ENCODE measurements around the gene ZNF783.
"Not testable (repeated sequence)": the region's sequence is repeated elsewhere in the genome, so short reads cannot be mapped to it uniquely, and the experiment has no call there.

Gene ZNF783

DNA sequence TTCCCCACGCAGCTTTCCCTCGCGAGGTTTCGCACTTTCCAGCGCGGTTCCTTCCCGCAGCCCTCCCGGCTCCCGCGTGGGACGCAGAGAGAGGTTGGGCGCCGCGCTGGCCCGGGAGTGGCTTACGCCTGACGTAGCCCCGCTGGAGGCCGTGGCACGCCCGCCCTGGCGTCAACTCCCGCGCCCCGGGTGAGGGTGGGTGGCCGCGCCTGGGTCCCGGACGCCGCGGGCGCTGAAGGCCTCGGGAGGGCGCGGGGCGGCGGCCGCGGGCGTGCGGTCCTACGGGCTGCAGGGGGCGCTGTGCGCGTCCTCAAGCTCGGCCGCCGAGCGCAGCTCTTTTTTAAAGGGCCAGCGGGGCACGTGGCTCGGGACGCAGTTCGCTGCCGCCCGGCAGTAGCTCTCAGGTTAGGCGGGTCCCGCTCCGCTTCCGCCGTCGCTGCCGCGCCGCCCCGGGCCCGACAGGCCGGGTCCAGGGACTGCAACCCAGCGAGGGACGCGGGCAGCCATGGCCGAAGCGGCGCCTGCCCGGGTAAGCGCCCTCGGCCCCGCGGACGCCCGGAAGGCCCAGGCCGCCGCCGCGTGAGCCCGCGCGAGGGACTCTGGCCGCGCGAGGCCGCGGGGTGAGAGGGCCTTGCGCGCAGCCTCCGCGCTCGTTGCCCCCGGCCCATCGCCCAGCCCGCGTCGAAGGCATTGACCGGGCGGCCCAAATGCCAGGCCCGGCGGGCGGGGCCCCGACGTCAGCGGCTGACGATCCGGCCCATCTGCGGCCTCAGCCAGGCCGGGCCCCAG lies at the start of gene ZNF783:
TSS of gene ZNF783 (plus strand) at position 368 of the 789 bp plus-strand sequence. CDS start at position 506, 138 bp downstream.
- in situ Hi-C loops (cut with HindIII; ENCODE audit: low sequenced_read_pairs), result no loop called here

GRCh38 chr7:149214020-149214720 lies 47.8 kb upstream of the ZNF783 start:
- in situ Hi-C loops (cut with HindIII; ENCODE audit: low sequenced_read_pairs), result no loop called here

DNA sequence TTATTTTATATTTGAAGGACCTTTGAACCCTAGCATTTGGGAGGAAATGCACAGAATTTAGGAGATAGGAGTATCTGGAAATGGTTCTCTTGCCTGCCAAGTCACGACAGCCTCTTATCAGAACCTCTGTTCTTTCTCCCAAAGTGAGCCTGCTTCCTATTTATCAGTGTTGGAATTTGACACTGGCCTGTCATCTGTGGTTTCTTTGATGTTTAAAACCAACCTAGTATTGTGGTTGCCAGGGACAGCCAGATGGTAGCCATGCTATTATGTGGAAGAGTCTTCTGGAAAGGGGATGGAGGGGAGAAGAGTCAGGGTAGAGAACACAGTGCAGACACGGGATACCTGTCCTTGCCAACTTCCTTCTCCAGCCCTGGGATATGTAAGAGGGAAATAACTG lies 45.6 kb upstream of the ZNF783 start:
- in situ Hi-C loops (cut with HindIII; ENCODE audit: low sequenced_read_pairs), result no loop called here

DNA sequence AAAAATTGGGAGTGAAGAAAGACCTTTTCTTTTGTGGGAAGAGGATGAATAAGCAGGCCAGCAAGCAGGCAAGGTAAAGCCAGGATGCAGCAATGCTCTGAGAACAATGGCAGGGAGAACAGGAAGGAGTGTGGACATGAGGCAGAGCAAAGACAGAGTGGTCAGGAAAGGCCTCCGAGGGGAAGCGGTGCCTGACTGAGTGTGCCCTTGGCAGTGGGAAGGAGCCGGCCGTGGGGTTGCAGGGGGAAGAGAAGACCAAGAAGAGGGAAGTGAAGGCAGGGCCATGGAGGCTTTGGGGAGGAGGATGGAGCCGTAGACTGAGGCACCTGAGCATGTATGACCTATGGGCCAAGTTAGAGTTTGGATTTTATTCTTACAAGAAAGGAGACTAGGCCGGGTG lies 44.4 kb upstream of the ZNF783 start:
- in situ Hi-C loops (cut with HindIII; ENCODE audit: low sequenced_read_pairs), result no loop called here

- in situ Hi-C loops (cut with HindIII; ENCODE audit: low sequenced_read_pairs), result no loop called here
Observed at GRCh38 chr7:149218469-149219420, 43.3 kb upstream of the ZNF783 start.

- in situ Hi-C loops (cut with HindIII; ENCODE audit: low sequenced_read_pairs), result no loop called here
Observed at GRCh38 chr7:149220534-149220933, 41.5 kb upstream of the ZNF783 start.

DNA sequence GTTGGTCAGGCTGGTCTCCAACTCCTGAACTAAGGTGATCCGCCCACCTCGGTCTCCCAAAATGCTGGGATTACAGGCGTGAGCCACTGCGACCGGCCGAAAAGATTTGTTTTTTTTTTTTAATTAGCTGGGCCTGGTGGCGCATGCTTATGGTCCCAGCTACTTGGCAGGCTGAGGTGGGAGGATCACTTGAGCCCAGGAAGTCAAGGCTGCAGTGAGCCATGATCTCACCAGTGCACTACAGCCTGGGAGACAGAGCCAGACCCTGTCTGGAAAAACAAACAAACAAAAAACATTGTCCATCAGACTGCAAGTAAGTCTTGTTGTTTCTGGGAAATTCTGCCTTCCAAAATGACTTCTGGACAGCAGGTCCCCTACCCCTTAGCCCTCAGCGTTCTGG lies 38.8 kb upstream of the ZNF783 start:
- in situ Hi-C loops (cut with HindIII; ENCODE audit: low sequenced_read_pairs), result no loop called here

DNA sequence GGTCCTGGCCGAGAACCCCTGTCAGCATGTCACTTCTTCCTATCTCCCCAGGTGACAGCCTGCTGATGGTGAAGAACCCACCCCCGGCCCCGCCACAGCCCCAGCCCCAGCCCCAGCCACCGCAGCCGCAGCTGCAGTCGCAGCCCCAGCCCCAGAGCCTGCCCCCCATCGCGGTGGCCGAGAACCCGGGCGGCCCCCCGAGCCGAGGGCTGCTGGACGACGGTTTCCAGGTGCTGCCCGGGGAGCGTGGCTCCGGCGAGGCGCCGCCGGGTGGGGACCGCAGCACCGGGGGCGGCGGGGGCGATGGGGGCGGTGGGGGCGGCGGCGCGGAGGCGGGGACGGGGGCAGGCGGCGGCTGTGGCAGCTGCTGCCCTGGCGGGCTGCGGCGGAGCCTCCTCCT lies 38.2 kb upstream of the ZNF783 start:
- in situ Hi-C loops (cut with HindIII; ENCODE audit: low sequenced_read_pairs), result no loop called here

GRCh38 chr7:149224352-149224751 lies 37.6 kb upstream of the ZNF783 start:
- in situ Hi-C loops (cut with HindIII; ENCODE audit: low sequenced_read_pairs), result no loop called here

GRCh38 chr7:149225106-149225505 lies 36.9 kb upstream of the ZNF783 start:
- in situ Hi-C loops (cut with HindIII; ENCODE audit: low sequenced_read_pairs), result no loop called here

- in situ Hi-C loops (cut with HindIII; ENCODE audit: low sequenced_read_pairs), result no loop called here
Observed at GRCh38 chr7:149225656-149226055, 36.3 kb upstream of the ZNF783 start.

DNA sequence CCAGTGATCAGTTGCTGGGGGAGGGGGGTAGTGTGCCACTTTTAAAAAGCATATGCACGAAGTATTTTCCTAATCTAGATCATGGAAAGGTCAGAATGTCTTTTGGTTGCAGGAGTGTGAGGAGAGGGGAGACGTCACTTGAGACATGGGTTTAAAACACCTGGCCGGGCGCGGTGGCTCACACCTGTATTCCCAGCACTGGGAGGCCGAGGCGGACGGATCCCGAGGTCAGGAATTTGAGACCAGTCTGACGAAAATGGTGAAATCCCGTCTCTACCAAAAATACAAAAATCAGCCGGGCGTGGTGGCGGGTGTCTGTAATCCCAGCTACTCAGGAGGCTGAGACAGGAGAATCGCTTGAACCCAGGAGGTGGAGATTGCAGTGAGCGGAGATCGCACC lies 35.6 kb upstream of the ZNF783 start:
- in situ Hi-C loops (cut with HindIII; ENCODE audit: low sequenced_read_pairs), result not testable (repeated sequence)

- in situ Hi-C loops (cut with HindIII; ENCODE audit: low sequenced_read_pairs), result no loop called here
Observed at GRCh38 chr7:149226840-149227494, 35.0 kb upstream of the ZNF783 start.

- in situ Hi-C loops (cut with HindIII; ENCODE audit: low sequenced_read_pairs), result no loop called here
Observed at GRCh38 chr7:149228831-149229471, 33.0 kb upstream of the ZNF783 start.

- in situ Hi-C loops (cut with HindIII; ENCODE audit: low sequenced_read_pairs), result no loop called here
Observed at GRCh38 chr7:149229526-149229925, 32.5 kb upstream of the ZNF783 start.

GRCh38 chr7:149232362-149232761 lies 29.6 kb upstream of the ZNF783 start:
- in situ Hi-C loops (cut with HindIII; ENCODE audit: low sequenced_read_pairs), result no loop called here

GRCh38 chr7:149233655-149234204 lies 28.3 kb upstream of the ZNF783 start:
- in situ Hi-C loops (cut with HindIII; ENCODE audit: low sequenced_read_pairs), result not testable (repeated sequence)

GRCh38 chr7:149237502-149237901 lies 24.5 kb upstream of the ZNF783 start:
- in situ Hi-C loops (cut with HindIII; ENCODE audit: low sequenced_read_pairs), result no loop called here

- in situ Hi-C loops (cut with HindIII; ENCODE audit: low sequenced_read_pairs), result no loop called here
Observed at GRCh38 chr7:149238051-149238450, 23.9 kb upstream of the ZNF783 start.
